ENCODE results near the gene IFT25. TPM values are rescaled to one million over a fixed set of nuclear protein-coding genes. Genes with fewer than 3 reads are reported as not detected.
A peak's percentile ranks its signal among the peaks of the same experiment; 100 is the strongest.

IFT25 gene
- total RNA-seq, 2 experiments from 2014 or later: 60.5 to 63.5 TPM

DNA sequence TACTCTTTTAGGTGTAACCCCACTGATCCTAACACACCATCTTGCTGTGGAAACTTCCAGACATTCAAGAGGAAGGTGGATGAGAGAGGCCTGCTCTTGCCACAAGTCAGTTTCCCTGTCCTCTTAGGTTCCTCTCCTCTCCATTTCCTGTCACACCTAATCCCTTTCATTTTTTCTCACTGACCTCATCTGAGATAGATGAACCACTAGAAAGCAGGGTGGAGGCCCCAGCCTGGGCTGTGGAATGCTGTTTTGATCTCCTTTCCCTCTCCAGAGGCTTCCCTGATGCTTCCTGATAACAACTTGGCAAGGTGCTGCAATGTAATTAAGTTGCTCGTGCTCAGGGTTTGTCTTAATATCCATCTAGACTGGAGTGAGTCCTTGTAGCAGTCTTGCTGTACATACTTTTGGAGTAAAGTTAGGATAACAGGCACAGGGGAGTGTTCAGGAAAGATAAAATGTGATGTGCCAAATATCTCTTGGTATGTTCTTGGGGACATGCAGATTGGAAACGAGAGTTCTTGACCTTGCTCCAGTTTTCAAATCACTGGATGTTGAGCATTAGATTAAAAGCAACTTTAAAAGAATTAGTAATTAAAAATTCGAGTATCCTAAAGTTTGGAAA lies 11.8 kb upstream of the IFT25 start:
- Mint-ChIP-seq H3K9me3 (no peaks in the 10 kb centered on the region), H3K36me3 (ENCODE audit: low read depth) (peaks cover 23% of the 10 kb centered on the region), H3K4me3 (no peak overlapping the region), H3K4me1 (ENCODE audit: low read depth) (peaks cover 12% of the 10 kb centered on the region), H3K27me3 (no peaks in the 10 kb centered on the region), H3K27ac (peak overlapping the region; percentile 8)
- no peak for ATAC-seq
- CTCF ChIA-PET: interaction anchor here (1.2 to 3.6 kb wide), 7 partner anchors 8 to 96 kb away, joined by 3 to 139 read pairs (median 16); no protein-coding TSS in a partner anchor
- POLR2A ChIA-PET: no interaction called here
- intact Hi-C loops (cut with micrococcal nuclease): loop anchor here (5.0 kb wide), 1 partner anchor 95 kb away; no protein-coding TSS in a partner anchor
- TF ChIP-seq, protein P1, sequence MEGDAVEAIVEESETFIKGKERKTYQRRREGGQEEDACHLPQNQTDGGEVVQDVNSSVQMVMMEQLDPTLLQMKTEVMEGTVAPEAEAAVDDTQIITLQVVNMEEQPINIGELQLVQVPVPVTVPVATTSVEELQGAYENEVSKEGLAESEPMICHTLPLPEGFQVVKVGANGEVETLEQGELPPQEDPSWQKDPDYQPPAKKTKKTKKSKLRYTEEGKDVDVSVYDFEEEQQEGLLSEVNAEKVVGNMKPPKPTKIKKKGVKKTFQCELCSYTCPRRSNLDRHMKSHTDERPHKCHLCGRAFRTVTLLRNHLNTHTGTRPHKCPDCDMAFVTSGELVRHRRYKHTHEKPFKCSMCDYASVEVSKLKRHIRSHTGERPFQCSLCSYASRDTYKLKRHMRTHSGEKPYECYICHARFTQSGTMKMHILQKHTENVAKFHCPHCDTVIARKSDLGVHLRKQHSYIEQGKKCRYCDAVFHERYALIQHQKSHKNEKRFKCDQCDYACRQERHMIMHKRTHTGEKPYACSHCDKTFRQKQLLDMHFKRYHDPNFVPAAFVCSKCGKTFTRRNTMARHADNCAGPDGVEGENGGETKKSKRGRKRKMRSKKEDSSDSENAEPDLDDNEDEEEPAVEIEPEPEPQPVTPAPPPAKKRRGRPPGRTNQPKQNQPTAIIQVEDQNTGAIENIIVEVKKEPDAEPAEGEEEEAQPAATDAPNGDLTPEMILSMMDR (IDR thresholded peaks at IDR 0.05): no peak
- DNase-seq: no peak

DNA sequence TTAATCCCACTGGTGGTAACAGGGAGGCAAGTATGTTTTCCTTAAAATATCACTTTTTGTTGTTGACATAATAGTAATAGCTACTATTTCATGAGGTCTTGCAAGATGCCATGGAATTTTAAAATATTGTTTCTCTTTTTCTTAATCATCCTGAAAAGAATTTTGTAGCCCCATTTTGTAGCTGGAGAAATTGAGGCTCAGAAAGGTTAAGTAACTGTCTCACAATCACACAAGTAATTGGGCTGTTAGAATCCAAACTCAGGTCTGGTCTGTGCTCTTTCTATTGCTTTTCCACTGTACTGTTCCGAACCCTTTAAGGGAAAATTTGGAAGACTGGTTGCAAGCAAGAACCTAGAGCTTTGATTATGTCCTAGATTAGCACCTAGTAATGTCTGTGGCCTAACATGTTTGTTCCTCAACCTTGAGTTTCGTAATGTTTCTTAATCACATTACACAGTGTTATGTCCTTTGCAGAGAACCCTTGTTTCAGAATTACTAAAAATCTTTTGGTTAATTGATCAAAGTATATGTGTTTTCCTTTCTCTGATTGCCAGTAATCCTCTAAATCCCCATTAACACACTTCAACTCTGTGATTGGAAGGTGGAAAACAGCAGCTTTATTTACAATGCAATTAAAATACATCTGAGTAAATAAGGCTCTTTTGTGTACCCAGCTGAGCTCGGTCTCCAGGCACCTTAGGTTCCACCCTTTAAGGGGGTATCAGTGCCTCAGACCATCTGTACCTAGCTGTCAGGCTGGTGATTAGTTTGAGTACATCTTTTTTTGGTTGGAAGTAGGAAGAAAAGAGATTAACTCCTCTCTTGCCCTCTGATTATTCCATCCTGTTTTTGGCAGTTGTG lies 11.0 kb upstream of the IFT25 start:
- intact Hi-C loops (cut with micrococcal nuclease): loop anchor here (5.0 kb wide), 1 partner anchor 94 kb away; no protein-coding TSS in a partner anchor
- TF ChIP-seq, protein P1 (IDR thresholded peaks at IDR 0.05): no peak
- H3K9me3 Mint-ChIP-seq: no peaks in the 10 kb centered on the region
- H3K4me1 Mint-ChIP-seq (ENCODE audit: low read depth): peaks cover 12% of the 10 kb centered on the region
- CTCF ChIA-PET: interaction anchor here (0.6 to 2.3 kb wide), 5 partner anchors 8 to 95 kb away, joined by 3 to 16 read pairs (median 3); no protein-coding TSS in a partner anchor
- no peak overlapping the region for H3K4me3 Mint-ChIP-seq
- DNase-seq: no peak
- no peaks in the 10 kb centered on the region for H3K27me3 Mint-ChIP-seq
- H3K36me3 Mint-ChIP-seq (ENCODE audit: low read depth): peaks cover 18% of the 10 kb centered on the region
- no peak overlapping the region for H3K27ac Mint-ChIP-seq
- ATAC-seq: no peak
- POLR2A ChIA-PET: no interaction called here

DNA sequence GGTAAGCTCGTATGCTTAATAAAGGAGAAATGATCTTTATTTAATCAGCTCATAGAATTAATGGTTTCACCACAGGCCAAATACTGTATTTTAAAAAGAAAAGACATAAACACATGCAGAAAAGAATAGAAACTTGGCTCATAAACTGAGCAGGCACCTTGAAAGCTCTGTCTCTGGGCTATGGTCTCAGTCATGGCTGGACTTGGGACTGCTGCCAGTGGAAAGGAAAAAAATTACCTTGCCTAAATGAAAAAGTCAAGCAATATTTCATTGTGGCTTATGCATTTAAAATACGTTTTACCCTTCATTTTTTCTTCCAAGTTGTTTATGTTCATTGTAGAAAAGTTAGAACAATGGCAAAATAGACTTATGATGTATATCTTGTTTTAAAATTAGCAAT lies 8.6 kb upstream of the IFT25 start:
- TF ChIP-seq, protein P1 (IDR thresholded peaks at IDR 0.05): no peak
- DNase-seq: no peak
- Mint-ChIP-seq H3K27me3 (no peaks in the 10 kb centered on the region), H3K4me3 (no peak overlapping the region), H3K9me3 (no peaks in the 10 kb centered on the region), H3K4me1 (ENCODE audit: low read depth) (peaks cover 19% of the 10 kb centered on the region), H3K36me3 (ENCODE audit: low read depth) (peaks cover 15% of the 10 kb centered on the region), H3K27ac (no peak overlapping the region)
- intact Hi-C loops (cut with micrococcal nuclease): no loop called here
- no peak for ATAC-seq
- ChIA-PET POLR2A (no interaction called here), CTCF (interaction anchor here (1.1 to 1.6 kb wide), 3 partner anchors 76 to 93 kb away, joined by 3 to 13 read pairs (median 5); no protein-coding TSS in a partner anchor)

DNA sequence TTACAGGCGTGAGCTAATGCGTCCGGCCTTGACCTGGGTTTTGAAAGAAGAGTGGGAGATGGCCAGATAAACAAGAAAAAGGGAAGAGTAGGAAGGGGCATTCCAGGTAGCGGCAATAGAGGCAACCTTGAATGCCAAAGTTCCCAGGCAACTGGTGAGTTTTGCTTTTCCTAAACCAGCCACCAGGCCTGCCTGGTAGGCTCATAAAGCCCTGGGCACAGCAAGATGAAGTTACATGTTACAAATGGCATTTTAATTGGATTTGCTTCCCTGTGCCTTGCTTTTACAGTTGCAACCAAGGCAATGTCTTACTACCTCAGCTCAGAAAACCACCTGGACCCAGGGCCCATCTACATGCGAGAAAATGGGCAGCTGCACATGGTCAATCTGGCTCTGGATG lies 6.2 kb upstream of the IFT25 start:
- H3K27ac Mint-ChIP-seq: no peak overlapping the region
- H3K9me3 Mint-ChIP-seq: no peaks in the 10 kb centered on the region
- CTCF ChIA-PET: interaction anchor here (1.0 to 12.2 kb wide), 4 partner anchors 9 to 91 kb away, joined by 3 to 146 read pairs (median 41); no protein-coding TSS in a partner anchor
- POLR2A ChIA-PET: interaction anchor here (1.1 kb wide), 1 partner anchor 54 kb away, joined by 6 read pairs; no protein-coding TSS in a partner anchor
- ATAC-seq (no peak), DNase-seq (no peak)
- no peaks in the 10 kb centered on the region for H3K27me3 Mint-ChIP-seq
- intact Hi-C loops (cut with micrococcal nuclease): no loop called here
- TF ChIP-seq, protein P1 (IDR thresholded peaks at IDR 0.05): no peak
- H3K4me1 Mint-ChIP-seq (ENCODE audit: low read depth): peaks cover 33% of the 10 kb centered on the region
- peaks cover 19% of the 10 kb centered on the region for H3K36me3 Mint-ChIP-seq (ENCODE audit: low read depth)
- no peak overlapping the region for H3K4me3 Mint-ChIP-seq
